GM12801 (cell line): ENCODE measurements around the gene ECSIT.

Experiments
- TF ChIP-seq, protein P1 (sequence below): IDR thresholded peaks from one replicate; pipeline ENCODE4 v1.5.1; 2011; ENCODE audit warnings: control low read depth; ENCODE audit not compliant: insufficient read length; ENCODE audit errors: extremely low read depth

ECSIT gene

DNA sequence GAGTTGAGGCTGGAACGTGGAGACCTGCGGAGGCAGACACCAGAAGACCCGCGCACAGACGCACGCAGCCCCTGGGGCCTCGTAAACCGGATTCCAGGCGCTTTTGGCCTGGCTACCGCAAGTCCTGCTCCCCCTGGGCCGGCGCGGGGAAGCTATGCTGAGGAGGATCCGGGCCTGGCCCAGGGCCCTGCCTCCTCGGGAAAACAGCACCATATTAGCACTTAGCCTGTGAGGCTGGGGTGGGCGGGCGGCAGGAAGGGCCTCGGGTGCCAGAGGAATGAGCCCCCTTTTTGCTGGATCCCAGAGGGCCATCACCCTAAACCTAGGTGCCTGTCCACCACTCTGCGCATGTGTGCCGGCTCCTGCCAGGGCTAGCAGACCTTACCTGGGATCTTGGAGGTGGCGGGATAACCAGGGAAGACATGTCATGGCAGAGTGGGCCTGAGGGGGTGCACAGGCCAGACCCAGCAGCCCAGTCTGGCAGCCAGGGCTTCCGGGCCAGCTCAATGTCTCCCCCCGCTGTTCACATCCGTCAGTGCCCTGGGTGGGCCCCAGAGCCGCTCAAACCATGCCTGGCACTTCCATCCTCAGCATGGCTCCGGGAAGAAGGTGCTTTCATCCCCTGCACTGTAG, 22.8 kb upstream of the ECSIT start:
- TF ChIP-seq, protein P1, sequence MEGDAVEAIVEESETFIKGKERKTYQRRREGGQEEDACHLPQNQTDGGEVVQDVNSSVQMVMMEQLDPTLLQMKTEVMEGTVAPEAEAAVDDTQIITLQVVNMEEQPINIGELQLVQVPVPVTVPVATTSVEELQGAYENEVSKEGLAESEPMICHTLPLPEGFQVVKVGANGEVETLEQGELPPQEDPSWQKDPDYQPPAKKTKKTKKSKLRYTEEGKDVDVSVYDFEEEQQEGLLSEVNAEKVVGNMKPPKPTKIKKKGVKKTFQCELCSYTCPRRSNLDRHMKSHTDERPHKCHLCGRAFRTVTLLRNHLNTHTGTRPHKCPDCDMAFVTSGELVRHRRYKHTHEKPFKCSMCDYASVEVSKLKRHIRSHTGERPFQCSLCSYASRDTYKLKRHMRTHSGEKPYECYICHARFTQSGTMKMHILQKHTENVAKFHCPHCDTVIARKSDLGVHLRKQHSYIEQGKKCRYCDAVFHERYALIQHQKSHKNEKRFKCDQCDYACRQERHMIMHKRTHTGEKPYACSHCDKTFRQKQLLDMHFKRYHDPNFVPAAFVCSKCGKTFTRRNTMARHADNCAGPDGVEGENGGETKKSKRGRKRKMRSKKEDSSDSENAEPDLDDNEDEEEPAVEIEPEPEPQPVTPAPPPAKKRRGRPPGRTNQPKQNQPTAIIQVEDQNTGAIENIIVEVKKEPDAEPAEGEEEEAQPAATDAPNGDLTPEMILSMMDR = no peak

DNA sequence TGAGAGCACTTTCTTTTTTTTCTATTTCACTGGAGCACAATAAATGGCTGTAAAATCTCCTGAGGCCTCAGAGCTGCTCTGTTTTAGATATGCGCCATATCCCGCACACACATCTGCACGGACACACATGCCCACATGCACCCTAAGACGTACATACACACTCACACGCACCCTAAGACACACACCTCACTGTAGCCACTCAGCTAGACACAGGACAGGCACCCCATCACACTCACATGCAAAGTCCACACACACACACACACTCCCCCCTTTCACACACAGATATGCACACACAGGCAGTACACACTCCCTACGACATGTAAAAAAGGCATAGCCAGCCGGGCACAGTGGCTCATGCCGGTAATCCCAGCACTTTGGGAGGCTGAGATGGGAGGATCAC, 21.3 kb upstream of the ECSIT start:
- TF ChIP-seq, protein P1 = no peak

DNA sequence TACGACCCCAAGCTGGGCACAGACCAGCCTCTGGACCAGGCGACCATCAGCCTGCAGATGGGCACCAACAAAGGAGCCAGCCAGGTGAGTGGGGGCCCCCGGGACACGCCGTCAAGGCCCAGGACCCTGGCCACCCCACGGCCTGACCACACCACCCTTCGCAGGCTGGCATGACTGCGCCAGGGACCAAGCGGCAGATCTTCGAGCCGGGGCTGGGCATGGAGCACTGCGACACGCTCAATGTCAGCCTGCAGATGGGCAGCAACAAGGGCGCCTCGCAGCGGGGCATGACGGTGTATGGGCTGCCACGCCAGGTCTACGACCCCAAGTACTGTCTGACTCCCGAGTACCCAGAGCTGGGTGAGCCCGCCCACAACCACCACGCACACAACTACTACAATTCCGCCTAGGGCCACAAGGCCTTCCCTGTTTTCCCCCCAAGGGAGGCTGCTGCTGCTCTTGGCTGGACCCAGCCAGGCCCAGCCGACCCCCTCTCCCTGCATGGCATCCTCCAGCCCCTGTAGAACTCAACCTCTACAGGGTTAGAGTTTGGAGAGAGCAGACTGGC, 20.5 kb upstream of the ECSIT start:
- TF ChIP-seq, protein P1 = no peak

DNA sequence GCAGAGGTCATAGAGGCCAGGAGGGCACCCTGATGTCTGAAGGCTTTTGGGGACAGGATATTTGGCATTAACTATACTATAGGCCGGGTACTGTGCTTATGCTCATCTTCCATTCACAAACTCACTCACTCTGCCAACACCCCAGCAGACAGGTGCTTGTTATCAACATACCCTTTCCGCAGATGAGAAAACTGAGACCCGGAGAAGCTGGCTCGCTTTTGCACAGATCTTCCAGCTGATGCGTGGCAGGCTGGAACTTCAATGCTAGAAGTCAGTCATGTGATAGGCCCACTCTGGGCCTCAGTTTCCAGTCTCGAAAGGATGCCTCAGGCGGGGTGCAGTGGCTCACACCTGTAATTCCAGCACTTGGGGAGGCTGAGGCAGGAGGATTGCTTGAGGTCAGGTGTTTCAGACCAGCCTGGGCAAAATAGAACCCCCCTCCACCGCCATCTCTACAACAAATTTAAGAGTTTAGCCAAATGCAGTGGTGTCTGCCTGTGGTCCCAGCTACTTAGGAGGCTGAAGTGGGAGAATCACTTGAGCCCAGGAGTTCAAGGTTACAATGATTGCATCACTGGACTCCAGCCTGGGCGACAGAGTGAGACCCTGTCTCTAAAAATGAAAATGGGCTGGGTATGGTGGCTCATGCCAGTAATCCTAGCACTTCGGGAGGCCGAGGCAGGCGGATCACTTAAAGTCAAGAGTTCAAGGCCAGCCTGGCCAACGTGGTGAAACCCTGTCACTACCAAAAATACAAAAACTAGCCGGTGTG, 19.2 kb upstream of the ECSIT start:
- TF ChIP-seq, protein P1 = no peak

DNA sequence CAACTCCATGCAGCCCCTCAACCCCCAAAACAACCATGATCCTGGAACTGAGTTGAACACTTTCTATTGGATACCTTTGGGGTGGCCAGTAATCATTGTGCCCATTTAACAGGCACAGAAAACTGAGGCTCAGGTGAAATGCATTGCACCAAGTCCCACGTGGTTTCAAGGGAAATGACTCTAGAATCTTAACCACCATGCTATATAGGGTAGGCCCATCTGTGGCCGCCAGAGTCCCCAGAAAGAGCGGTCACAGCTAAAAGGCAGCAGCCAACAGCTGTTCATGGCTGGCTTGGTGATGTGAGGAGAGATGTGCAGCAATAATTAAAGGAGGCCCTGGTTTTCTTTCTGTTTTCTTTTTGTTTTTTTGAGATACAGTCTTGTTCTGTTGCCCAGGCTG, 12.3 kb upstream of the ECSIT start:
- TF ChIP-seq, protein P1 = no peak

DNA sequence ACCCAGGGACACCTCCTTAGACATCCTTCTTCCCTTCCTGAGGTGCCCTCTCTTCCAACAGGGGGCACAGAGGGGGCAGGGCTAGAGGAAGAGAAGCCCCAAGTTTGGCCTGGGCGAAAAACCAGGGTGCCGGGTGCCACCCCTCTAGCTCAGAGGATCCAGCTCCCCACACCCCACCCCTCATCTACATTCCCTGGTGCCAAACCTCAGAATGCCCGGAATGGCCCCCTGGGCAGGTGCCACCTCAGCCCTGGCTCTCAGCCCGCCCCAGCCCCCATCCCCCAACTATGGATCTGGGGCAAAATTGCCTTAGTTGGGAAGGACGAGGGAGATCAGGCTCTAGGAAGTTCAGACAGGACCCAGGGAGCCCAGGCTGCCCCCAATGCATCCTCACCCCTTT, 11.7 kb upstream of the ECSIT start:
- TF ChIP-seq, protein P1 = no peak

DNA sequence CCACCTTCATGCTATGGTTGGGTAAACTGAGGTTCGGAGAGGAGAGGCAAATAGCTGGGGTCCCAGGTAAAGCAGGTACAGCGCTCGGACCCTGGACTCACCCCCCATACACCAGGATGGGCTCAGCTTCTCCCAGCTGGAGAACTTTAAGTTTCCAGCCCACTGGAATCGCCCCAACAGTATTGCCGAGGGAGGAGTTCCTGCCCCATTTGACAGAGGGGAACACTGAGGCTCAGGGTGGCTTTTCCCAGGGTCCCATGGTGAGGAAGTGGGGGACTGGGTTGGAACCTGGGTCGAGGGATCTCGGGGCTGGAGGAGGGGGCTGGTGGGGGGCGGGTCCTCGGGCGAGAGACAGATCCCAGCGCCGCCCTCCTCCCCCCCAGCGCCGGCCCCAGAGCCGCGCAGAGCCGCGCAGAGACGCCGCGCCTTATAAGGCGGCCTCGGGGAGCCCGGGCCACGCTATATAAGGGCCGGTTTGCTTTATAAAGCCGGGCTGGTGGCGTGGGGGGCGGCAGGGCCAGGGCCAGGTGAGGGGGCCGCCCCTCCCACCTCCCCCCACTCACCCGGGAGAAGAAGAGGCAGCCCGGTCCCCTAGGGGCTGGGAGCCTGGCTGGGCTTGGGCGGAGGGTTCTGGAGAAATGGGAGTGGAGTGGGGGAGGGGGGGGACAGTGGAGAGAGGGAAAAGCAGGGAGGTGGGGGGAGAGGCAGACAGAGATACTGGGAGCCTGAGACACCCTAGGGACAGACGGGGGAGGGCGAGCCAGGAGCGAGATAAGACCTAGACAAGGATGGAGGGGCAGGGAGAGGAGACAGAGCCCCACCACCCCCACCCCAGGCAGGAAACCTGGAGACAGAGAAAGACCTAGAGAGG, 10.8 kb upstream of the ECSIT start:
- TF ChIP-seq, protein P1 = no peak
